Measurements from ENCODE around the gene UQCC3.
"Not testable (repeated sequence)": the region's sequence is repeated elsewhere in the genome, so short reads cannot be mapped to it uniquely, and the experiment has no call there.

The UQCC3 gene

DNA sequence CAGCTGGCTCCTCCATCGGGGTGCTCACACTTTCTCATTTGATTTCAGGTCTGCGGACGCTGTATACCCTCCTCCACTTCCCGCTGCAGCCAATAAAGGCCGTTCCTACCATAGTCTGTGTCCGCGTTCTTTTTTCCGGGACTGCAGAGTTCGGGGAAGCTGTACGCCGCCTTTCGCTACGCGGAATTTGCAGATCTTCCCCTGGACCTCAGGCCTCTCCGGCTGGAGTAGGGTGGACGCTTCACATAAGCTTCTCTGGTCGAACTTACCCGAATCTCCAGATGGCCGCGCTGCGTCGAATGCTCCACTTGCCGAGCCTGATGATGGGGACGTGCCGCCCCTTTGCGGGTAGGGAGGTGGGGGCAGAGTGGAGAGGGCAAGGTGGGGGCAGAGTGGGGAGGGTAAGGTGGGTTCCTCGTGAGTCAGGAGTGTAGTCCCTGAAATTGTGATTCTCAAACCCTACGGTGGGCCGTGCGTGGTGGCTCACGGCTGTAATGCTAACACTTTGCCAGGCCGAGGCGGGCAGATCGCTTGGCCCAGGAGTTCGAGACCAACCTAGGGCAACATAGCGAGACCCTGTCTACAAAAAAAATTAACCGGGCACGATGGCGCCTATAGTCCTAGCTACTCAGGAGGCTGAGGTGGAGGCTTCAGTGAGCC, 5.7 kb upstream of the UQCC3 start:
- peak; percentile 67 for DNase-seq (ENCODE audit: low read depth)

DNA sequence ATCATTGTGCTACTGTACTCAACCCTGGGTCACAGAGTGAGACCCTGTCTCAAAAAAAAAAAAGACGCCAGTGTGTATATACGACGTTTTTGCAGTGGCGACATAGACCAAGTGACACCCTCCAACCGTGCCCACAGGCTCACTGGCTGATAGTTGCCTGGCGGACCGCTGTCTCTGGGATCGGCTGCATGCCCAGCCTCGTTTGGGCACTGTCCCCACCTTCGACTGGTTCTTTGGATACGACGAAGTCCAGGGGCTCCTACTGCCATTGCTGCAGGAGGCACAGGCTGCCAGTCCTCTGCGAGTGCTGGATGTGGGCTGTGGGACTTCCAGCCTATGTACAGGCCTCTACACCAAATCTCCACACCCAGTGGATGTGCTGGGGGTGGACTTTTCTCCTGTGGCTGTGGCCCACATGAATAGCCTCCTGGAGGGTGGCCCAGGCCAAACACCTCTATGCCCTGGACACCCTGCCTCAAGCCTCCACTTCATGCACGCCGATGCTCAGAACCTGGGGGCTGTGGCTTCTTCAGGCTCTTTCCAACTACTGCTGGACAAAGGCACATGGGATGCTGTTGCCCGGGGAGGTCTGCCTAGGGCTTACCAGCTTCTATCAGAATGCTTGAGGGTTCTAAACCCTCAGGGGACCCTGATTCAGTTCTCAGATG, 5.1 kb upstream of the UQCC3 start:
- DNase-seq (ENCODE audit: low read depth): no peak

DNA sequence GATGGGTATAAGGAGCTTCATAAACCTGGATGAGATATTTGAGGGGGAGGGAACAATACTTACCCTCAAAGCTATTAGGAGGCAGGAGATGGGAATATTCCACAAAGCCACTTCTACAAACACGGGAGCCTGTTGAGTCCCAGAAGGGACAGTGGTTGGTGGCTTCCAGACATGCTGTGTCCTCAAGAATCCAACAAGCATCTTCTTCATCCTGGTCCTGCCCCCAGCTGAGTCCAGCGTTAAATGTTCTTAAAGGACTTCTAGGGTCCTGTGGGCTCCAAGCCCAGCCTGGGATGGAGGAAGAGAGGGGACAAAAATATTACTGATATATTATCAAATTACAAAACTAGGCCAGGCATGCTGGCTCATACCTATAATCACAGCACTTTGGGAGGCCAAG, 4.0 kb upstream of the UQCC3 start:
- DNase-seq (ENCODE audit: low read depth): no peak

DNA sequence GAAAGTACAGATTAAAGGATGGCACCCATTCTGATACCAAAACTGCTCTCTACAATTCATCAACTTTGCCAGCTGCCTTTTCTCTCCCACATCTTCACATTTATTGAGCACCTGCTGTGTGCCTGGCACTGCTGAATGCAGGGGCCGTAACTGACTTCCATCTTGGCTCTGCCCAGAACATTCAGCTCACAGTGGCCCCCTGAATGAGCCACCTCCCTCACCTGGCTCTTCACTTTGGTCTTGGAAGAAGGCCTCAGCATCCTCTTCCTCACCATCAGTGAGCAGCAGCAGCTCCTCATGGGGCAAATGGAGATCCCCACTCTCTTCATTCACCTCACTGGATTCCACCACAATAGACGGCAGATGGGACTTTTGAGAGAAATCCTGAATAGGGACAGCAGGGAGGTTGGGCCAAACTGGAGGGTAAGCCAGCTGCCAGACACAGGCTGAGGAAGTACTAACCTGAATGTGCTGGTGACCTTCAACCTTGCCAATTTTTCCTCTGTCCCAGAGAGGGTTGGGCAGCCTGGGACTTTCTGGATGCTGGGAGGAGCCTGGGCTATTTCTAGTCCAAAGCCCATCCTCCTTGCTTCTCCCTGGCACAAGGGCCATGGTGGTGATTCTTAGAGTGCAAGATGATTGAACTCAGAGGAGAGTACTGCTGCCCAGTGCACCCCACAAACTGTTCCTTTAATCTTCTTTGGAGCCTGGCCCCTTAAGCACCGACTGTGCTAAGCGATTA, 1.9 kb upstream of the UQCC3 start:
- DNase-seq (ENCODE audit: low read depth): no peak

GRCh38 chr11:62671236-62671607, 251 bp upstream of the UQCC3 start:
- DNase-seq (ENCODE audit: low read depth): no peak

DNA sequence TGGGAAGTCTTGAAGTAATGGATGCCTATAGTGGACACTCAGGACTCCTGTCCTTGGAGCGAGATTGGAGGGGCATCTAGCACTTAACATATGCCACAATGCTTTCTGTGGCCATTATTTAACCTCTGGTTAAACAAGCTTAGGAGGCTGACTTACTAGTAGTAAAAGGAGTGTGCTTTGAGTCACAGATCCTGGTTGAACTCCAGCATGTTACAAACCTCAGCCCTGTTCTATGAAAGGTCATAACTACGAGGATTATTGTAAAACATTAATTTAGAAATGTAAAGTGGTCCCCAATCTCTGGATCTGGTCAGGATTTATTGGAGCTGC, 1.7 kb downstream of the UQCC3 start:
- DNase-seq (ENCODE audit: low read depth): no peak

DNA sequence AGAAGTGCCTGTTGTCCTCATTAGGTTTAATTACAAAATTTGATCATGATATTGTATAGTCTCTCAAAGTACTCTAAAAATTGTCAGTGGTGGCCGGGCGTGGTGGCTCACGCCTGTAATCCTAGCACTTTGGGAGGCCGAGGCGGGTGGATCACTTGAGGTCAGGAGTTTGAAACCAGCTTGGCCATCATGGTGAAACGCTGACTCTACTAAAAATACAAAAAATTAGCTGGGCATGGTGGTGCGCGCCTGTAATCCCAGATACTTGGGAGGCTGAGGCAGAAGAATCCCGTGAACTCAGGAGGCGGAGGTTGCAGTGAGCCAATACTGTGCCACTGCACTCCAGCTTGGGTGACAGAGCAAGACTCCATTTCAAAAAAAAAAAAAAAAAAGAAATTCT, 3.9 kb downstream of the UQCC3 start:
- DNase-seq (ENCODE audit: low read depth): not testable (repeated sequence)

- no peak for DNase-seq (ENCODE audit: low read depth)
These were observed 5.2 kb downstream of the UQCC3 start for GRCh38 chr11:62676698-62677097.

DNA sequence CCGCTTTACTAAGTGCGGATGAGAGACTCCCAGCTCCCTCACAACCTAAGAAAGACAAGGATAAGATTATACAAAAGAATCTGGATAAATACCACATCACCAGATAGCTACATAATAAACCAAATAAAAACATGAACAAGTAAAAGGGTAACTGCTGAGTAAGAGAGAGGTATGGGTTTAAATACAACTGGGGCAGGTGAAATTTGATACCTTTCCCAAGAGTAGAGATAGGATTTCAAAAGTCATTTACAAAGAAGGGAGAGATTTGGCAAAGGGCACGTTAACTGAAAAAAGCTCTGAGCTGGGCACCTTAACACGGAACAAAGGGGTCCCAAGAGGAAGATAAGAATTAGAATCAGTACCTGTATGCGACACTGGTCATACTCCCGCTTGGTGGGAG, 5.7 kb downstream of the UQCC3 start:
- DNase-seq (ENCODE audit: low read depth): no peak

DNA sequence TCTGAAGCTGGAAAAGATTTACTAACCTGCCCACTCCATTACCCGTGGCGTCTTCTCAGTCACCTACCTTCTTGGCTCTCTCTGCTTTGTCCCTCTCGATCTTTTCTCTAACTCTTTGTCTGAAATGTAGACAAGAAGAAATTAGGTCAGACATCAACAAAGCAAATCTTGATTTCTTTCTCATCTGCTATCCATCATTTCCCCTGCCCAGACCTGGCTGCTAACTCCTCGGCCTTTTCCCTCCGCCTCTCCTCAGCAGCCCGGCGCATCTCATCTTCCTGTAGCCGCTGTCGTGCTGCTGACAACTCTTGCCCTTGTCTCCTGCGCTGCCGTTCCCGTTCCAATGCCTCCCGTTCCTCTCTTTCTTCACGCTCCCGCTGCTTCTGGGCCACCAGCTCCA, 6.2 kb downstream of the UQCC3 start:
- no peak for DNase-seq (ENCODE audit: low read depth)

- no peak for DNase-seq (ENCODE audit: low read depth)
These were observed 6.9 kb downstream of the UQCC3 start for GRCh38 chr11:62678433-62678769.

DNA sequence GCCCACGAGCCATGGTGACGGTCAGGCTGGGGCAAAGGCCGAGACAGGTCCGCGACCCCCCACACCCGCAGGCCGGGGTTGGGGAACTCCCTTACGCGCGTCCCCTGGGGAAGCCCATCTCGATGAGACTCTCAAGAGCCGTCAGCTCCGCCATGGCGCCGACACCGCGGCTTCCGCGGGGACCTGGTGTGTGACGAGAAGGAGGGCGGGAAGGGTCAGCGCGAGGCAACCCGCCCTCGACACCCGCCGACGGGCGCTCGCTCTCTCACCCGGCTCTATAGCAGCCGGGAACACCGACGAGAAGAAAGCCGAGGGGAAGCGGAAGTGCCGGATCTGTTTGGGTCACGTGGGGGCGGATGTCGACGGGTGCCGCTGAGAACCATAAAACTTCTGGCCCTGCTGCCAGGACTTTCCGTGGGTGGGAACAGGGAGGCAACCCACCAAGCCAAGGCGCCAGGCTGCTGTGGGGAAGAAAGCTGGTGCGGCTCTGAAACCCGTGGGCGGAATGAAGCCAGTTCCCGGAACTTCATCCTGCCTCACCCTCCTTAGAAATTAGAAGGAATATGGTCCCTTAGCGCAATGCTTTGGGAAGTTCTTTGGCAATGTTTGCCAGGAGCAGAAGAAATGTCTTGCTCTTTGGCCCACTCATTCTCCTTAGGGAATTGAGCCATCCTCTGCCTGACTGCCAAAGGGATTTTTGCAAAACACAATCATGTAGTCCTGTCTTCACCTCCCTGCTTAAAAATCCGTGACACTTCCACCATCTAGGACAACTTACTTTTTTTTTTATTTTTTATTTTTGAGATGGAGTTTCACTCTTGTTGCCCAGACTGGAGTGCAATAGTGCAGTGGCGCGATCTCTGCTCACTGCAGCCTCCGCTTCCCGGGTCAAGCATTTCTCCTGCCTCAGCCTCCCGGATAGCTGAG, 7.6 kb downstream of the UQCC3 start, which contains the start of gene UBXN1:
Gene UBXN1, minus strand, starts transcription at position 304 of the 927 bp plus-strand sequence. Its CDS starts 150 bp downstream, at position 154.
- DNase-seq (ENCODE audit: low read depth): peak; percentile 77

DNA sequence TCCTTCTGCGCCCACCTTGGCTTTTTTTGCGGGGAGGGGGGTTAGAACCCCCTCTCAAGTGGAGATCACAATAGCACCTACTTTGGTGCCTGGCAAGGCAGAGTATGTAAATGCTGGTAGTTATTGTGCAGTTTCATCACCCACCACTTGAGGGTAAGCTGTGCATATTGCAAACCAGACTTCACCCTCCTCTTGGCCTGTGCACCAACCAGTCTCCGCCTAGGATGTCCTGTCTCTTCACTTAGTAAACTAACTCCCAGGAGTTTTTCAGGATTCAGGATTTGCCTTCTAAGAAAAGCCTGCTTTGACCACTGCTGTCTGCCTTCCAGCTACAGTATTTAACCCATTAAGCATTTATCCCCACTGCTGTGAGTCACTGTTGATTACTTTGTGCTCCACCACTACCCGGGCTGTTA, 9.4 kb downstream of the UQCC3 start:
- DNase-seq (ENCODE audit: low read depth): no peak

DNA sequence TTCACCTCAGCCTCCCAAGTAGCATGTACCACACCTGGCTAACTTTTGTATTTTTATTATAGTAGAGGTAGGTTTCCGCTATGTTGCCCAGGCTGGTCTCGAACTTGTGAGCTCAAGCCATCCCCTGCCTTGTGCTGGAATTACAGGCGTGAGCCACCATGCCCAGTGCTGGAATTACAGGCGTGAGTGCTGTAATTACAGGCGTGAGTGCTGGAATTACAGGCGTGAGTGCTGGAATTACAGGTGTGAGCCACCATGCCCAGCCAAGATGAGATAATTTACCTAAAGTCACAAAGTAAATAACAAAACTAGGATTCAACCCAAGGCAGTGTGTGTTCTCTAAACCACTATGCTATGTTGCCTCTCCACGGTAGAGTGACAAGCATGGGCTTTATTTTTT, 11.0 kb downstream of the UQCC3 start:
- no peak for DNase-seq (ENCODE audit: low read depth)

- DNase-seq (ENCODE audit: low read depth): no peak
These were observed 16.3 kb downstream of the UQCC3 start for GRCh38 chr11:62687508-62688396.

DNA sequence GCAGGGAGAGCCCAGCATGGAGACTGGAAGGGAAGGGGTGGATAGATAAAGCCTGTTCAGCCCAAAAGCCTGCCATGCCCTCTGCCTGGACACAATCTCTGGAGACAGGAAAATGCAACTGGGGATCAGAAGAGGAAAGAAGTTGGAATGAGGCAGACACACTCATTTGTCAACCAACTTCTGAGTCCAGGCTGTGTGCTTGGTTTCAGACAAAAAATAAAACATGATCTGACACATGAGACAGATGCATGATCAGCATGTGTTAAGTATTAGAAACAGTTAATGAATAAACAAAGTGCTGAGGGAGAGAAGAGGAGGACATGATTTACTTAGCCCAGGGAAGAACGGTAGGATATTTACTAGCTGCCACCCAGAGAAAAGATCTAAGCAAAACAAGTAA, 17.0 kb downstream of the UQCC3 start:
- DNase-seq (ENCODE audit: low read depth): no peak

- no peak for DNase-seq (ENCODE audit: low read depth)
These were observed 18.1 kb downstream of the UQCC3 start, which contains the start of gene LRRN4CL for GRCh38 chr11:62689421-62690183. TSS of gene LRRN4CL (minus strand) at chr11:62689530. CDS start at chr11:62688508, 1,022 bp downstream.

DNA sequence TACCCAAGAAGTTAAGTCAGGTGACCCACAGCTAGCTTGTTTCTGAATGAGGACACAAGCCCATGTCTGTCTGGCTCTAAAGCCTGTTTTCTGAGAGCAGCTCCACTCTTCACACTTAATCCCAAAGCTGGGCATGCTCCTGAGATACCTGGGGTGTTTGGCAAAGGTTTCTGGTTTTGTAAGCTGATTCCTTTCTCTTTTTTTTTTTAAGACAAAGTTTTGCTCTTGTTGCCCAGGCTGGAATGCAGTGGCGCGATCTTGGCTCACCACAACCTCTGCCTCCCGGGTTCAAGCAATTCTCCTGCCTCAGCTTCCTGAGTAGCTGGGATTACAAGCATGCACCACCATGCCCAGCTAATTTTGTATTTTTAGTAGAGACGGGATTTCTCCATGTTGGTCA, 22.2 kb downstream of the UQCC3 start:
- DNase-seq (ENCODE audit: low read depth): not testable (repeated sequence)

GRCh38 chr11:62694455-62695167, 23.1 kb downstream of the UQCC3 start:
- peak; percentile 72 for DNase-seq (ENCODE audit: low read depth)

DNA sequence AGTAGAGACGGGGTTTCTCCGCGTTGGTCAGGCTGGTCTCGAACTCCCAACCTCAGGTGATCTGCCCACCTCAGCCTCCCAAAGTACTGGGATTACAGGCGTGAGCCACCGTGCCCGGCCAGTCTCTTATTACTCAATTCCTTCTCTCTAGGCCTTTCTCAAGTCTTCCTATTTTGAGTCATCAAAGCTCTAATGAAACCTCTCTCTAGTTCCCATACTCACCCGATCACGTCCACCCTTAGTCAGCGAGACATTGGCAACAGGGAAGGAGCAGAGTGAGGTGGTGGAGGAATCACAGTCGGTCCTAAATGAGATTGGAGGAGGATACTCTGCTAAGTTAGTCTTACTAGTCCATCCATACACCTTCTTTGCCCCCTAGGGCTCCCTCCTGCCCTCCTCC, 30.8 kb downstream of the UQCC3 start:
- no peak for DNase-seq (ENCODE audit: low read depth)
